Trophoblast cell (in vitro differentiated cells and primary cell): ENCODE data around the gene CLEC2A.
"Not testable (repeated sequence)": the region's sequence is repeated elsewhere in the genome, so short reads cannot be mapped to it uniquely, and the experiment has no call there.

Source experiments
- DNase-seq, 2 donors: peaks; one replicate each; pipeline ENCODE4 v3.0.0-alpha.2; 2016
- H2AFZ ChIP-seq: 2 replicates; pipeline ENCODE4 v1.6.1; 2013; ENCODE audit warnings: low read length, moderate library complexity, mild to moderate bottlenecking; ENCODE audit not compliant: insufficient read depth, poor library complexity
- H2AK5ac ChIP-seq: 2 replicates; pipeline ENCODE4 v1.6.1; 2013; ENCODE audit warnings: mild to moderate bottlenecking, low read length
- H2BK120ac ChIP-seq: 2 replicates; pipeline ENCODE4 v1.6.1; 2013; ENCODE audit warnings: low read length, mild to moderate bottlenecking, moderate library complexity; ENCODE audit not compliant: insufficient read depth, poor library complexity
- H2BK12ac ChIP-seq: 2 replicates; pipeline ENCODE4 v1.6.1; 2013; ENCODE audit warnings: mild to moderate bottlenecking, low read length, moderate library complexity
- H2BK5ac ChIP-seq: 2 replicates; pipeline ENCODE4 v1.6.1; 2013; ENCODE audit warnings: low read length, low read depth, moderate library complexity, mild to moderate bottlenecking; ENCODE audit not compliant: poor library complexity
- H3K14ac ChIP-seq: 2 replicates; pipeline ENCODE4 v1.6.1; 2013; ENCODE audit warnings: mild to moderate bottlenecking, low read length
- H3K18ac ChIP-seq: 2 replicates; pipeline ENCODE4 v1.6.1; 2013; ENCODE audit warnings: mild to moderate bottlenecking, low read length
- H3K23ac ChIP-seq: 2 replicates; pipeline ENCODE4 v1.6.1; 2013; ENCODE audit warnings: low read length
- H3K27ac ChIP-seq: 2 replicates; pipeline ENCODE4 v1.5.1; 2013; ENCODE audit warnings: low read depth, mild to moderate bottlenecking, inconsistent platforms, low read length, moderate library complexity
- H3K27me3 ChIP-seq: 2 replicates; pipeline ENCODE4 v1.6.1; 2013; ENCODE audit warnings: inconsistent platforms, mild to moderate bottlenecking, low read length, moderate library complexity; ENCODE audit not compliant: insufficient read depth
- H3K36me3 ChIP-seq, 2 experiments: 1 replicate in 1 of 2; 2 replicates in 1 of 2; pipeline ENCODE4 v1.6.1; 2013; ENCODE audit warnings: low read length in 2 of 2, mild to moderate bottlenecking in 2 of 2, moderate library complexity in 1 of 2; ENCODE audit not compliant: insufficient read depth in 2 of 2, control insufficient read depth in 1 of 2
- H3K4ac ChIP-seq: 2 replicates; pipeline ENCODE4 v1.6.1; 2013; ENCODE audit warnings: low read depth, mild to moderate bottlenecking, low read length, moderate library complexity
- H3K4me1 ChIP-seq, 2 experiments: 1 replicate in 1 of 2; 2 replicates in 1 of 2; pipeline ENCODE4 v1.6.1; 2013; ENCODE audit warnings: low read length in 2 of 2, mild to moderate bottlenecking in 2 of 2, moderate library complexity in 1 of 2; ENCODE audit not compliant: insufficient read depth in 2 of 2, control insufficient read depth in 1 of 2
- H3K4me2 ChIP-seq: 2 replicates; pipeline ENCODE4 v1.6.1; 2013; ENCODE audit warnings: inconsistent platforms, mild to moderate bottlenecking, low read length, moderate library complexity
- H3K4me3 ChIP-seq: 2 replicates; pipeline ENCODE4 v1.5.1; 2013; ENCODE audit warnings: mild to moderate bottlenecking, low read depth, low read length, inconsistent platforms
- H3K79me1 ChIP-seq: one replicate; pipeline ENCODE4 v1.6.1; 2013; ENCODE audit warnings: low read length
- H3K79me2 ChIP-seq: 2 replicates; pipeline ENCODE4 v1.6.1; 2013; ENCODE audit warnings: low read length, mild to moderate bottlenecking; ENCODE audit not compliant: control insufficient read depth, insufficient read depth, poor library complexity
- H3K9ac ChIP-seq: 2 replicates; pipeline ENCODE4 v1.6.1; 2013; ENCODE audit warnings: mild to moderate bottlenecking, low read length
- H3K9me3 ChIP-seq: 2 replicates; pipeline ENCODE4 v1.6.1; 2013; ENCODE audit warnings: low read depth, mild to moderate bottlenecking, control low read depth, inconsistent platforms, low read length; ENCODE audit not compliant: insufficient read depth
- H4K12ac ChIP-seq: 2 replicates; pipeline ENCODE4 v1.6.1; 2013; ENCODE audit warnings: low read depth, mild to moderate bottlenecking, low read length, moderate library complexity
- H4K8ac ChIP-seq: 2 replicates; pipeline ENCODE4 v1.6.1; 2013; ENCODE audit warnings: low read depth, mild to moderate bottlenecking, low read length, moderate library complexity
- H4K91ac ChIP-seq: one replicate; pipeline ENCODE4 v1.6.1; 2013; ENCODE audit warnings: low read depth, mild to moderate bottlenecking, low read length, moderate library complexity
- WGBS: extraction: QIAGEN DNeasy Blood & Tissue Kit; methylation state at CpG from one replicate; pipeline ENCODE4 v1.1.7; 2013; ENCODE audit warnings: missing lambda C conversion rate; ENCODE audit not compliant: insufficient read length, insufficient coverage; ENCODE audit errors: extremely low coverage; 5-methylcytosine and 5-hydroxymethylcytosine counted together

Gene CLEC2A

GRCh38 chr12:9881988-9882387 is 50.2 kb downstream of the CLEC2A start:
- Histone ChIP-seq H3K4me2 (no peak overlapping the region), H4K12ac (no peak overlapping the region), H3K4me3 (no peak overlapping the region), H3K79me2 (no peaks in the 10 kb centered on the region), H3K4ac (no peak overlapping the region), H3K36me3 (no peaks in the 10 kb centered on the region), H3K9ac (no peak overlapping the region), H3K23ac (no peak overlapping the region), H3K18ac (no peak overlapping the region), H3K4me1 (no peaks in the 10 kb centered on the region), H2BK120ac (no peak overlapping the region), H4K8ac (no peak overlapping the region), H3K79me1 (no peaks in the 10 kb centered on the region), H2AFZ (no peak overlapping the region), H3K14ac (no peak overlapping the region), H2AK5ac (no peak overlapping the region), H4K91ac (no peak overlapping the region), H3K27me3 (no peaks in the 10 kb centered on the region), H2BK5ac (no peak overlapping the region), H3K9me3 (no peaks in the 10 kb centered on the region), H2BK12ac (no peak overlapping the region), H3K27ac (no peak overlapping the region)
- no CpG with 5 or more reads among the region's 5 CpGs for WGBS
- no peak for DNase-seq

DNA sequence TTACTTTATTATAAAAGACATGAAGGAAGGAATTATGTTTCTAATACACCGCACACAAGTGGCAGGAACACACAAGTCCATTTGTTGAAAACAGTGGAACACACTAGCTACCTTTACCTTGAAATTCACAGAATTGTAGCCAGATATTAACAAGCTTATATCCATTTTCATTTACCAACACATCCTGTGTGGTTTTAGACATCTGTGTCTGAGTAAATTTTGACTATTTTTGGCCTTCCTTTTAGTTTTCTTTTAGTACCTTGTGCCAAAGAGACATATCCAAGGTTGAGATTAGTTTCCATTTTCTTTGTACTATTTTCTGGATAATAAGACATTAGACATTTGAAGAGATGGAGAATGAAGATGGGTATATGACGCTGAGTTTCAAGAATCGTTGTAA is 50.9 kb downstream of the CLEC2A start, which contains the start of gene KLRF2:
KLRF2 (plus strand) TSS at position 244 of the 400 bp plus-strand sequence; CDS start at position 351, 107 bp downstream.
- H3K9me3 ChIP-seq: no peaks in the 10 kb centered on the region
- H4K91ac ChIP-seq: no peak within 1 kb of the TSS
- no peak within 1 kb of the TSS for H4K8ac ChIP-seq
- no peak for DNase-seq
- no peaks in the 10 kb centered on the region for H3K27me3 ChIP-seq
- no peak within 1 kb of the TSS for H2AK5ac ChIP-seq
- H3K18ac ChIP-seq: no peak within 1 kb of the TSS
- no peak within 1 kb of the TSS for H3K23ac ChIP-seq
- H3K27ac ChIP-seq: no peak within 1 kb of the TSS
- no peak within 1 kb of the TSS for H4K12ac ChIP-seq
- no peaks in the 10 kb centered on the region for H3K4me1 ChIP-seq
- H3K79me1 ChIP-seq: no peaks in the 10 kb centered on the region
- H3K4me2 ChIP-seq: no peak within 1 kb of the TSS
- no peak within 1 kb of the TSS for H2BK120ac ChIP-seq
- no peak within 1 kb of the TSS for H2BK5ac ChIP-seq
- H3K9ac ChIP-seq: no peak within 1 kb of the TSS
- no peak within 1 kb of the TSS for H2BK12ac ChIP-seq
- H3K4ac ChIP-seq: no peak within 1 kb of the TSS
- 100% methylated on average over 2 of the region's 3 CpGs for WGBS
- H2AFZ ChIP-seq: no peak within 1 kb of the TSS
- no peaks in the 10 kb centered on the region for H3K79me2 ChIP-seq
- no peak within 1 kb of the TSS for H3K14ac ChIP-seq
- H3K4me3 ChIP-seq: no peak within 1 kb of the TSS
- no peaks in the 10 kb centered on the region for H3K36me3 ChIP-seq

DNA sequence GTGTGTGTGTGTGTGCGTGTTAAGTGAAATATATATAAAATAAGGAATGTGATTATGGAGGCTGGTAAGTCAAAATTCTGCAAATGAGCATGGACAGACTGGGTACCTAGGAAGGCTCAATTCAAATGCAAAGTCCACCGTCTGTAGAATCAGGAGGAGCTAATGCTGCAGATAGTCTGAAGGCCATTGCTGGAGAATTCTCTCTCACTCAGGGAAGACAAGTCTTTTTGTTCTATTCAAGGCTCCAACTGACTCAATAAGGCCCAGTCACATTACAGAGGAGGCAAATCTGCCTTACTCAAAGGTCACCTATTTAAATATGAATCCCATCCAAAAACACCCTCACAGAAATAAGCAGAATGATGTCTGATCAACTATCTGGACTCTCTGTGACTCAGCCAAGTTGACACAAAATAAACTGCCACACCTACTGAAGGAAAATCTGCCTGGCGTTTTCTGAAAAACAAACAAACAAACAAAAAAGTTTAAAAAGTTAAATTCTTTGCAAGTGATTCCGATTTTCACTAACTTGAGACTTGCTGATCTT is 51.6 kb downstream of the CLEC2A start:
- 100% methylated on average over 1 of the region's 4 CpGs for WGBS
- Histone ChIP-seq H3K9me3 (no peaks in the 10 kb centered on the region), H4K91ac (no peak overlapping the region), H3K27ac (no peak overlapping the region), H3K4me3 (no peak overlapping the region), H3K79me1 (no peaks in the 10 kb centered on the region), H2BK5ac (no peak overlapping the region), H3K9ac (no peak overlapping the region), H3K4me1 (no peaks in the 10 kb centered on the region), H3K4me2 (no peak overlapping the region), H3K18ac (no peak overlapping the region), H2AFZ (no peak overlapping the region), H4K8ac (no peak overlapping the region), H3K79me2 (no peaks in the 10 kb centered on the region), H2AK5ac (no peak overlapping the region), H3K27me3 (no peaks in the 10 kb centered on the region), H3K23ac (no peak overlapping the region), H3K4ac (no peak overlapping the region), H3K36me3 (no peaks in the 10 kb centered on the region), H2BK120ac (no peak overlapping the region), H3K14ac (no peak overlapping the region), H4K12ac (no peak overlapping the region), H2BK12ac (no peak overlapping the region)
- no peak for DNase-seq

DNA sequence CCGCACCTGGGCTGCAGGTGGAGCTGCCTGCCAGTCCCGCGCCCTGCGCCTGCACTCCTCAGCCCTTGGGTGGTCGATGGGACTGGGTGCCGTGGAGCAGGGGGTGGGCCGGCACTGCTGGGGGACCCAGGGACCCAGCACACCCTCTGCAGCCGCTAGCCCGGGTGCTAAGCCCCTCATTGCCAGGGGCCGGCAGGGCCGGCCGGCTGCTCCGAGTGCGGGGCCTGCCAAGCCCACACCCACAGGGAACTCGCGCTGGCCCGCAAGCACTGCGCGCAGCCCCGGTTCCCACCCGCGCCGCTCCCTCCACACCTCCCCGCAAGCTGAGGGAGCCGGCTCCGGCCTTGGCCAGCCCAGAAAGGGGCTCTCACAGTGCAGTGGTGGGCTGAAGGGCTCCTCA is 56.0 kb downstream of the CLEC2A start:
- not testable (repeated sequence) for H2AFZ ChIP-seq, H3K4me1 ChIP-seq, H3K14ac ChIP-seq, H4K12ac ChIP-seq, H3K9ac ChIP-seq, H3K4me2 ChIP-seq, H3K36me3 ChIP-seq, H3K27ac ChIP-seq, DNase-seq, H3K9me3 ChIP-seq, H2BK5ac ChIP-seq, H3K79me1 ChIP-seq, H3K79me2 ChIP-seq, H4K91ac ChIP-seq, H3K4me3 ChIP-seq, H4K8ac ChIP-seq, H3K27me3 ChIP-seq, H2AK5ac ChIP-seq, H3K18ac ChIP-seq, H3K23ac ChIP-seq, H2BK12ac ChIP-seq, H2BK120ac ChIP-seq, H3K4ac ChIP-seq
- no CpG with 5 or more reads among the region's 26 CpGs for WGBS
